HepG2 (cell line): ENCODE results near the gene CCDC154. TPM values are rescaled to one million over a fixed set of nuclear protein-coding genes. Genes with fewer than 3 reads are reported as not detected.
A peak's percentile ranks its signal among the peaks of the same experiment; 100 is the strongest.

Experiments used
- CEBPB ChIP-seq: IDR thresholded peaks from 2 replicates; pipeline ENCODE4 v1.6.1; 2011; ENCODE audit warnings: low read depth, low read length, improper control_type of control experiment, borderline replicate concordance
- DRAP1 ChIP-seq: IDR thresholded peaks from 2 replicates; pipeline ENCODE4 v1.6.1; 2016; ENCODE audit warnings: missing genetic modification reagents, missing compliant biosample characterization
- EED ChIP-seq: sonication (generic); formaldehyde crosslinking; IDR thresholded peaks from 2 replicates; pipeline ENCODE4 v1.5.0; 2020; ENCODE audit warnings: mild to moderate bottlenecking, missing genetic modification reagents
- HNRNPLL ChIP-seq: fragments of 200-400 bp; formaldehyde crosslinking; IDR thresholded peaks from 2 replicates; pipeline ENCODE4 v1.6.1; 2017; ENCODE audit warnings: mild to moderate bottlenecking, low read depth, low read length; ENCODE audit not compliant: poor library complexity, severe bottlenecking
- MBD4 ChIP-seq: IDR thresholded peaks from 2 replicates; pipeline ENCODE4 v1.6.1; 2012; ENCODE audit warnings: low read length, inconsistent platforms, borderline replicate concordance
- NCOA5 ChIP-seq: sonication (generic); formaldehyde crosslinking; IDR thresholded peaks from 2 replicates; pipeline ENCODE4 v1.4.0; 2020; ENCODE audit warnings: missing genetic modification reagents
- NFYB ChIP-seq: sonication (generic); formaldehyde crosslinking; IDR thresholded peaks from 2 replicates; pipeline ENCODE4 v1.4.0; 2020; ENCODE audit warnings: missing genetic modification reagents
- ZBED4 ChIP-seq: sonication (generic); formaldehyde crosslinking; IDR thresholded peaks from 2 replicates; pipeline ENCODE4 v1.4.0; 2020; ENCODE audit warnings: missing genetic modification reagents, borderline replicate concordance
- ZBTB20 ChIP-seq: sonication (generic); formaldehyde crosslinking; IDR thresholded peaks from 2 replicates; pipeline ENCODE4 v1.8.1; 2023; ENCODE audit warnings: missing genetic modification reagents, low read depth, mild to moderate bottlenecking, borderline replicate concordance
- ZMYM2 ChIP-seq: sonication (generic); formaldehyde crosslinking; IDR thresholded peaks from 2 replicates; pipeline ENCODE4 v1.8.0; 2022; ENCODE audit warnings: mild to moderate bottlenecking, missing genetic modification reagents
- ZNF124 ChIP-seq: sonication (generic); formaldehyde crosslinking; IDR thresholded peaks from 2 replicates; pipeline ENCODE4 v1.4.0; 2020; ENCODE audit warnings: missing genetic modification reagents
- ZNF350 ChIP-seq: sonication (generic); formaldehyde crosslinking; IDR thresholded peaks from 2 replicates; pipeline ENCODE4 v1.4.0; 2020; ENCODE audit warnings: mild to moderate bottlenecking, low read depth, missing genetic modification reagents, borderline replicate concordance
- ZNF557 ChIP-seq: sonication (generic); formaldehyde crosslinking; IDR thresholded peaks from 2 replicates; pipeline ENCODE4 v1.4.0; 2020; ENCODE audit warnings: missing genetic modification reagents
- ZNF782 ChIP-seq: sonication (generic); formaldehyde crosslinking; IDR thresholded peaks from 2 replicates; pipeline ENCODE4 v1.4.0; 2020; ENCODE audit warnings: missing genetic modification reagents, mild to moderate bottlenecking, borderline replicate concordance
- ZSCAN20 ChIP-seq: sonication (generic); formaldehyde crosslinking; IDR thresholded peaks from 2 replicates; pipeline ENCODE4 v1.4.0; 2020; ENCODE audit warnings: missing genetic modification reagents, mild to moderate bottlenecking, borderline replicate concordance
- polyA plus RNA-seq, 8 experiments: library from polyadenylated mRNA; depleted of rRNA in 3 of 8; stranded (reverse) in 7 of 8; unstranded in 1 of 8; fragments of >200 nt; fragmentation: Illumina TruSeq in 4 of 8; extraction: Trizol in 4 of 8; gene quantifications; 2 replicates each; pipeline versions ENCODE4 v1.2.1 to v1.2.3, GENCODE V29; 2011 to 2016; ENCODE audit warnings: low read depth in 4 of 8, missing spikeins in 1 of 8, mixed read lengths in 1 of 8; ENCODE audit not compliant: insufficient read depth in 1 of 8
- total RNA-seq, 5 experiments: library from RNA; depleted of rRNA; stranded (reverse); fragments of >200 nt; fragmentation: Illumina TruSeq; extraction: Trizol; gene quantifications; 2 replicates each; pipeline ENCODE4 v1.2.3, GENCODE V29; 2016; ENCODE audit warnings: low read depth in 1 of 5
- TF ChIP-seq, protein P1 (sequence below): sonication (generic); formaldehyde crosslinking; IDR thresholded peaks from 2 replicates; pipeline ENCODE4 v1.5.0; 2020; ENCODE audit warnings: mild to moderate bottlenecking, missing genetic modification reagents, borderline replicate concordance
- TF ChIP-seq, protein P2 (sequence below), 2 experiments: sonication (generic) in 1 of 2; formaldehyde crosslinking in 1 of 2; IDR thresholded peaks; 2 replicates each; pipeline versions ENCODE4 v1.6.1 to v1.9.0; 2014 to 2022; ENCODE audit warnings: antibody characterized with exemption in 1 of 2, borderline replicate concordance in 1 of 2, inconsistent platforms in 1 of 2, low read depth in 1 of 2, missing genetic modification reagents in 1 of 2

Gene CCDC154
- total and polyA plus RNA-seq, 2 of the 13 experiments (the other 11 are each of a cell fraction or from before 2014, with no cell fraction given) = 0.92 to 1.5 TPM

DNA sequence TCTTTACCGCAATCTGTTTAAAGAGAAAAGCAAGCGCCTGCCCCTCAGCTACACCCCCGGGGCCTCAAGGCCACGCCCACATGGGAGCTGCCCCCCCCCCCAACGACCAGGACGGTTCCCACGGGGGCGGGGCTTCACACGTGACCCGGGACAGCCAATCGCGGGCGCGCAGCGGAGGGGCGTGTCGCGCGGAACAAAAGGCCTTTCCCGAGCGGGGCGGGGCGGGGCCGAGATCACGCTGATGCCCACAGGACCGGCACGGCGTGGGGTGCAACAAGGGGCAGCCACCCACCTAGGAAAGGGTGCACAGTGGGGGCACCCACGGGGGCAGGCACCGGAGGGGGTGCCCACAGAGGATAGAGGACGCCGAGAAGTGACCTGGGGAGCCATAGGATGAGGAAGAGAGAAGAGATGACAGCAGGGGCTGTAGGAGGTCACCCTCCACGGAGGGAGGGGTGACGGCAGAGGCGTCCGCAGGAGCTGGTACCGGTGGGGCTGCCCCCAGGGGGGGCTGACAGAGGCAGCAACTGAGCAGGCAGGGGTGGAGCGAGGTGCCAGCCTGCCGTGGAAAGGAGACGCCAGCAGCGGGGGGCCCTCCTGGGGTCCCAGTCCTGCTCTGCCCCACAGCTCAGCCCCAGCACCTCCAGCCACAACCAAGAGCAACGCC is 36.1 kb downstream of the CCDC154 start (continued):
- TF ChIP-seq, protein P1, sequence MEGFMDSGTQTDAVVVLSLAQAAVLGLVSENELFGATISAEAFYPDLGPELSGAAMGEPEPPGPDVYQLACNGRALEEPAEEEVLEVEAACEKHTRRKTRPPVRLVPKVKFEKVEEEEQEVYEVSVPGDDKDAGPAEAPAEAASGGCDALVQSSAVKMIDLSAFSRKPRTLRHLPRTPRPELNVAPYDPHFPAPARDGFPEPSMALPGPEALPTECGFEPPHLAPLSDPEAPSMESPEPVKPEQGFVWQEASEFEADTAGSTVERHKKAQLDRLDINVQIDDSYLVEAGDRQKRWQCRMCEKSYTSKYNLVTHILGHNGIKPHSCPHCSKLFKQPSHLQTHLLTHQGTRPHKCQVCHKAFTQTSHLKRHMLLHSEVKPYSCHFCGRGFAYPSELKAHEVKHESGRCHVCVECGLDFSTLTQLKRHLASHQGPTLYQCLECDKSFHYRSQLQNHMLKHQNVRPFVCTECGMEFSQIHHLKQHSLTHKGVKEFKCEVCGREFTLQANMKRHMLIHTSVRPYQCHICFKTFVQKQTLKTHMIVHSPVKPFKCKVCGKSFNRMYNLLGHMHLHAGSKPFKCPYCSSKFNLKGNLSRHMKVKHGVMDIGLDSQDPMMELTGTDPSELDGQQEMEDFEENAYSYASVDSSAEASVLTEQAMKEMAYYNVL (CRISPR knock-in tag) = no peak
- TF ChIP-seq ZNF782 = no peak
- TF ChIP-seq DRAP1 (CRISPR knock-in tag) = peak; percentile 83
- TF ChIP-seq ZSCAN20 (CRISPR knock-in tag) = no peak
- no peak for TF ChIP-seq ZBED4 (CRISPR knock-in tag)
- no peak for TF ChIP-seq ZBTB20 (CRISPR knock-in tag)
- TF ChIP-seq ZMYM2 (CRISPR knock-in tag) = no peak
- TF ChIP-seq, protein P2, sequence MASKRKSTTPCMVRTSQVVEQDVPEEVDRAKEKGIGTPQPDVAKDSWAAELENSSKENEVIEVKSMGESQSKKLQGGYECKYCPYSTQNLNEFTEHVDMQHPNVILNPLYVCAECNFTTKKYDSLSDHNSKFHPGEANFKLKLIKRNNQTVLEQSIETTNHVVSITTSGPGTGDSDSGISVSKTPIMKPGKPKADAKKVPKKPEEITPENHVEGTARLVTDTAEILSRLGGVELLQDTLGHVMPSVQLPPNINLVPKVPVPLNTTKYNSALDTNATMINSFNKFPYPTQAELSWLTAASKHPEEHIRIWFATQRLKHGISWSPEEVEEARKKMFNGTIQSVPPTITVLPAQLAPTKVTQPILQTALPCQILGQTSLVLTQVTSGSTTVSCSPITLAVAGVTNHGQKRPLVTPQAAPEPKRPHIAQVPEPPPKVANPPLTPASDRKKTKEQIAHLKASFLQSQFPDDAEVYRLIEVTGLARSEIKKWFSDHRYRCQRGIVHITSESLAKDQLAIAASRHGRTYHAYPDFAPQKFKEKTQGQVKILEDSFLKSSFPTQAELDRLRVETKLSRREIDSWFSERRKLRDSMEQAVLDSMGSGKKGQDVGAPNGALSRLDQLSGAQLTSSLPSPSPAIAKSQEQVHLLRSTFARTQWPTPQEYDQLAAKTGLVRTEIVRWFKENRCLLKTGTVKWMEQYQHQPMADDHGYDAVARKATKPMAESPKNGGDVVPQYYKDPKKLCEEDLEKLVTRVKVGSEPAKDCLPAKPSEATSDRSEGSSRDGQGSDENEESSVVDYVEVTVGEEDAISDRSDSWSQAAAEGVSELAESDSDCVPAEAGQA (IDR thresholded peaks at IDR 0.05; ENCODE audit: low read depth) = no peak
- TF ChIP-seq, protein P2 (CRISPR knock-in tag; IDR thresholded peaks at IDR 0.05; ENCODE audit: borderline replicate concordance) = no peak
- TF ChIP-seq EED = no peak
- TF ChIP-seq NFYB (CRISPR knock-in tag) = peak; percentile 84
- no peak for TF ChIP-seq ZNF350
- TF ChIP-seq NCOA5 (CRISPR knock-in tag) = no peak
- TF ChIP-seq ZNF557 (CRISPR knock-in tag) = 0 out of 2 replicates have a peak, but pooled peaks have one; percentile 50
- no peak for TF ChIP-seq ZNF124 (CRISPR knock-in tag)
- TF ChIP-seq HNRNPLL = no peak
- TF ChIP-seq CEBPB = no peak
- no peak for TF ChIP-seq MBD4
